Muscle layer of duodenum (tissue), 2 donors: ENCODE results near the gene KANK2.
"Not testable (repeated sequence)": the region's sequence is repeated elsewhere in the genome, so short reads cannot be mapped to it uniquely, and the experiment has no call there.

Experiments
- H3K27ac ChIP-seq: one replicate; pipeline ENCODE4 v1.7.0; 2013; ENCODE audit warnings: mild to moderate bottlenecking, low read length
- H3K27me3 ChIP-seq: one replicate; pipeline ENCODE4 v1.7.0; 2013; ENCODE audit warnings: low read depth, mild to moderate bottlenecking, control low read depth, low read length
- H3K36me3 ChIP-seq, 2 donors: one replicate each; pipeline ENCODE4 v1.7.0; 2013; ENCODE audit warnings: low read length in 2 of 2, control low read depth in 1 of 2, mild to moderate bottlenecking in 1 of 2; ENCODE audit not compliant: insufficient read depth in 2 of 2, control insufficient read depth in 1 of 2
- H3K4me1 ChIP-seq, 2 donors: one replicate each; pipeline ENCODE4 v1.7.0; 2013; ENCODE audit warnings: low read length in 2 of 2, mild to moderate bottlenecking in 2 of 2, control low read depth in 1 of 2, moderate library complexity in 1 of 2; ENCODE audit not compliant: insufficient read depth in 2 of 2, control insufficient read depth in 1 of 2
- H3K4me3 ChIP-seq, 2 donors: one replicate each; pipeline ENCODE4 v1.7.0; 2013; ENCODE audit warnings: low read length in 2 of 2, low read depth in 1 of 2, mild to moderate bottlenecking in 1 of 2
- H3K9me3 ChIP-seq, 2 donors: one replicate each; pipeline ENCODE4 v1.7.0; 2013; ENCODE audit warnings: low read length in 2 of 2, control low read depth in 1 of 2, mild to moderate bottlenecking in 1 of 2; ENCODE audit not compliant: control insufficient read depth in 1 of 2
- donor health status: healthy.

Gene KANK2

DNA sequence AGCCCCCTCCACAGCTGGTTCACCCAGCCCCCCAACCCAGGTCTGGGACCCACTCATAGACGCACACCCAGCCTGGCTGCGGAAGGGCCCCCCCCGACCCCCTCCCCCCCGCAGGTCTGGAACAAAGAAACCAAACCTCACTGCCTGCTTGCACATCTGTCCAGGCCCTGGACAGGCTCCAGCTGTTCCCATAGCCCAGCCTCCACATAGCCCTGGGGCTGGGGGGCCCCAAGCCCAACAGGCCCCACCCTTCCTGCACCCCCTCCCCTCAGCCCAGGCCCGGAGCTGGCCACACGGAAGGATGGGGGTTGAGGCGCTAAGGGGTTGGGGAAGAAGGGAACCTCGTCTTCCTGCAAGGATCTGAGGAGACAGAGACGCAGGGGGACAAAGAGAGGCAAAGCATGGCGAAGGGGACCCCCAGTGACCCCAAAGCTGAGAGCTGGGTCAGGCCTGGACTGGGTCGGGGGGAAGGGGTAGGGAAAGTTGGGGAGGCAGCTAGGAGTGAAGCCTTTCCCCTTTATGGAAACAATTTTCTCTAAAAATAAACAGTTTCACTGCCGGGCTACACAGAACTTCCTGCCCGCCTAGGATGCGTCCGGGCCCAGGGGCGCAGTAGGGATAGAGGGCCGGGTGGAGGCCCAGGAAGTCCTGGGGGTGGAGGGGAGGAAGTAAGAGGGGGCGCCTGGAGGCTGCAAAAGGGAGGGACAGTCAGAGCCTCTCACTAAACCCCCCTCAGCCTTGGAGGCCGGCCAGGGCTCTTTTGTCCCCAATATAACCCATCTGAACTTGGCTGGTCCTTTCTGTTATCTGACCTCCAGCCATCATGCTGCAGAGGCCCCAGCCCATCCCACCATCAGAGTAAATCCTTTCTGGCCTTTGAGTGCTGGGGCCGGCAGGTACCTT is 2.4 kb downstream of the KANK2 start:
- H3K4me3 ChIP-seq: peak overlapping the region; percentile 49 to 79
- H3K9me3 ChIP-seq: no peaks in the 10 kb centered on the region
- no peaks in the 10 kb centered on the region for H3K27me3 ChIP-seq
- H3K27ac ChIP-seq: peak overlapping the region; percentile 67
- peaks cover 0 to 20% of the 10 kb centered on the region in 2 donors for H3K36me3 ChIP-seq
- H3K4me1 ChIP-seq: peaks cover 7 to 71% of the 10 kb centered on the region in 2 donors

DNA sequence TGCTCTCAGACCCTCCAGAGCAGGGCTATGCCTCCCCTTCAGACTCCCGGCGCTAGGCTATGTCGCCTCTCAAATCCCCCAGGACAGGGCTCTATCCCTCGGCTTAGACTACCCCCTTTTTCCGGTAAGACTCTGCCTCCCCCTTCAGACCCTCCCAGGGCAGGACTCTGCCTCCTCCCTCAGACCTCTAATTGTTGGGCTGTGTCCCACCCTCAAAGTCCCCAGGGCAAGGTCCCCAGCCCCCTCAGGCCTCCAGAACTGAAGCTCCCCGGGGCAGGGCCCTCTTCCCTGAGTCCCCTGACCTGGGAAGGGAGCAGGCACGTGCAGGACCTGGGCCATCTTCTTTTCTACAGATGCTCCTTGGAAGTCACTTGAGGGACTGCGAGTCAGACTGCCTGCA is 3.2 kb downstream of the KANK2 start:
- peaks cover 7 to 77% of the 10 kb centered on the region in 2 donors for H3K4me1 ChIP-seq
- H3K36me3 ChIP-seq: peaks cover 0 to 20% of the 10 kb centered on the region in 2 donors
- peak overlapping the region; percentile 67 for H3K27ac ChIP-seq
- no peaks in the 10 kb centered on the region for H3K9me3 ChIP-seq
- H3K27me3 ChIP-seq: no peaks in the 10 kb centered on the region
- peak overlapping the region in 1 of 2 donors; percentile 79 for H3K4me3 ChIP-seq

DNA sequence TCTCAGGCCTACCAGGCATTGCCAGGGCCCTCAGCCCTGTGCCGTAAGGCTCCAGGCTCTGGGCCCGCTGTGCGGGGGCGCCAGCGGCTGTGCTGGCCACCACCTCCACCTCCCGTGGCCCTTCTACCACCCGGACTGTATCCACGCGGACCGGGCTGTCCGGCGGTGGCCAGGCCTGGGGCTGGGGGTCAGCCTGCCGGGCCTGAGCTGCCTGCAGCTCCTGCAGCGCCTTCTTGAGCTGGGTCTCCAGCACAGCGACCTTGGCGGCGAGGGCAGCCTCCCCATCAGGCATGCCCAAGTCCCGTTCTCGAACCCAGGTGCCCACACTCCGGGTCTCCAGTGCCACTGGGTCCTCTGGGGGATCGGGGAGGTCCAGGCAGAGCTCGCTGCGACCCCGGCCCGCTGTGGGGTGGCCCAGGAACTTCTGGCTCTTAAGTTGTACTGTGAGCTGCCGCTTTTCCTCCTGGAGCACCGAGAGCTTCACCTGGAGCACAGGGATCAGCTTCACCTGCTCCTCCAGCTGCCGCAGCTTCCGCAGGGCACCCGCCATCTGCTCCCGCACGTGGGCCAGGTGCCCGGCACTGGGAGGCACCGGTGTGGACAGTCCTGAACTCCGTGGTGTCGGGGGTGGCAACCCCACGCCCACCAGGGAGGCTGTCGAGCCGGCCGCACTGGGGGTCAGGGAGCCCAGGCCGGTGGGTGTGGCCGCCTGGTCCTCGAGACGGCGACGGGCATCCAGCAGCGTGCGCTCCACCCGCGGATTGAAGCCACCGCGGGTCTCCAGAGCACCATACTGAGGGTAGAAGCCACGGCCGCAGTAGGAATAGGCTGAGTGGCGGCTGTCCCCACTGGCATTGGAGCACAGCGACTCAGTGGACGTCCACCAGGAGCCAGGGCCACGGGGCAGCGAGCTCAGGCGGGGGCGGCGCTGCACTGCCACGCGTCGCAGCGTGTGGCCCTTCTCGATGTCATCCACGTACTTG is 4.1 kb downstream of the KANK2 start:
- peaks cover 7 to 83% of the 10 kb centered on the region in 2 donors for H3K4me1 ChIP-seq
- peak overlapping the region in 1 of 2 donors; percentile 30 for H3K4me3 ChIP-seq
- H3K27ac ChIP-seq: no peak overlapping the region
- no peaks in the 10 kb centered on the region for H3K9me3 ChIP-seq
- H3K27me3 ChIP-seq: no peaks in the 10 kb centered on the region
- H3K36me3 ChIP-seq: peaks cover 0 to 20% of the 10 kb centered on the region in 2 donors

DNA sequence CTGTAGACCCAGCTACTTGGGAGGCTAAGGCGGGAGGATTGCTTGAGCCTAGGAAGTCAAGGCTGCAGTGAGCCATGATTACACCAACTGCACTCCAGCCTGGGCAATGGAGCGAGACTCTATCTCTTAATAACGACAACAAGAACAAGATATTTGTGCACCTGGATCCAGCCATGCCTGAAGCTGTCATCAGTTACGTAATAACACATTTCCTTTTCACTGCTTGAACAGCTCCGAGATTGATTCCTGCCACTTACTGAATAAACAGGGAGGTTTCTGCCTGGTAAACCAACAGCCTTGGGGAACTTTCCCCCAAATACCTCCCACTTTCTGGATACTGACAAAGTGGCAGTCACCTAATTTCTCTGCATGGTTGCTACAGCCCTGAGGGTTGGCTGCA is 5.4 kb downstream of the KANK2 start:
- Histone ChIP-seq H3K27me3 (no peaks in the 10 kb centered on the region), H3K9me3 (no peaks in the 10 kb centered on the region), H3K4me3 (peak overlapping the region in 1 of 2 donors; percentile 5), H3K4me1 (peaks cover 7 to 89% of the 10 kb centered on the region in 2 donors), H3K27ac (peak overlapping the region; percentile 40), H3K36me3 (peaks cover 0 to 28% of the 10 kb centered on the region in 2 donors)

DNA sequence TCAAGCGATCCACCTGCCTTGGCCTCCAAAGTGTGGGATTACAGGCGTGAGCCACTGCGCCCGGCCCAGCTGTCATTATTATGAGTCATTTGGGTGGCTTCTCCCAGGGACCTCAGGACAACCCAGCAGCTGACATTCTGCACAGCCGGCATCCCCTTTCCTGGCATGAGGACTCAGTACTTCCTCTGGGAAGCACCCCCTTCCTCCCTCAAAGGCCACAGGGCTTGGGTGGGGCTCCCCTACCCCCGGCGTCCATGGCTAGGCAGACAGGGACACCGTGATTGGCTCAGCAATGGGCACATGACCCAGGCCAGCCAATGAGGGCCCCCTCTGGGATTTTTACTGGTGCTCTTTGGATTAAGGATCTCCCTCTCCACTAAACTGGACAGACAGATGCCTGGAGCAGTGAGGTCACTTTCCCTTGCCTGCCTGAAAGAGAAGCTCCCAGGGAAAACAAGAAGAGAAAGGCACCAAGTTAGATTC is 6.0 kb downstream of the KANK2 start:
- Histone ChIP-seq H3K4me3 (peak overlapping the region in 1 of 2 donors; percentile 5), H3K9me3 (no peaks in the 10 kb centered on the region), H3K4me1 (peaks cover 7 to 87% of the 10 kb centered on the region in 2 donors), H3K36me3 (peaks cover 0 to 28% of the 10 kb centered on the region in 2 donors), H3K27me3 (no peaks in the 10 kb centered on the region), H3K27ac (peak overlapping the region; percentile 40)

DNA sequence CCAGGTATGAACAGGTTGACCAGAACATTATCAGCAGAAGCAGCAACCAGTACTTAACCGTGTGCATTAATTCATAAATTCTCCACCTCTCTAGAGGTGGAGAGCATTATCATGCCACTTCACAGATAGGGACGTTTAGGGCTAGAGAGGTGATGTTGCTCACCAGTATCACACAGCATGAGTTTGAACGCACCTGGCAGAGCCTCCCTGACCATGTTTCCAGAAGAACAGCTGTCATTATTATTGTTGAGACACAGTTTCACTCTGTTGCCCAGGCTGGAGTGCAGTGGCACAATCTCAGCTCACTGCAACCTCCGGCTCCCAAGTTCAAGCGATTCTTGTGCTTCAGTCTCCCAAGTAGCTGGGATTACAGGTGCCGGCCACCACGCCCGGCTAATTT is 6.8 kb downstream of the KANK2 start:
- peaks cover 7 to 86% of the 10 kb centered on the region in 2 donors for H3K4me1 ChIP-seq

DNA sequence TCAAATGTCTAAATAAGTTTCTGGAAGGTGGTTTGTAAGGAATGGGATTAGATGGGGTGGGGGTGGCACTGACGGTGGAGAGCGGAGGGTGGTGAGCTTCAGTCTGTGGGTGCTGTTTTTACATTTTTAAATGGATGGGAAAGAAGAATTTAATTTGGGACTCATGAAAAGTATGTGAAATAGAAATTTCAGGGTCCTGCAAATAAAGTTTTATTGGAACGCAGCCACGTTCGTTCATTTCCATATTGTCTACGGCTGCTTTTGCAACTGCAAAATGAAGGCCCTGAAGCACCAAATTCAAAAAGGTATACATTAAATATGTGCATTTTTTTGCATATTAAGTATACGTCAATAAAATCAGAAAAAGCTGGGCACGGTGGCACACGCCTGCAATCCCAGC is 9.9 kb downstream of the KANK2 start:
- Histone ChIP-seq H3K36me3 (peaks cover 0 to 29% of the 10 kb centered on the region in 2 donors), H3K4me3 (no peak overlapping the region), H3K9me3 (no peaks in the 10 kb centered on the region), H3K4me1 (peaks cover 5 to 63% of the 10 kb centered on the region in 2 donors), H3K27me3 (no peaks in the 10 kb centered on the region), H3K27ac (no peak overlapping the region)

More for the DNA sequence above, 6.8 kb downstream of the KANK2 start:
- Histone ChIP-seq H3K27me3 (no peaks in the 10 kb centered on the region), H3K4me3 (peak overlapping the region in 1 of 2 donors; percentile 31), H3K27ac (no peak overlapping the region), H3K36me3 (peaks cover 0 to 33% of the 10 kb centered on the region in 2 donors), H3K9me3 (no peaks in the 10 kb centered on the region)

DNA sequence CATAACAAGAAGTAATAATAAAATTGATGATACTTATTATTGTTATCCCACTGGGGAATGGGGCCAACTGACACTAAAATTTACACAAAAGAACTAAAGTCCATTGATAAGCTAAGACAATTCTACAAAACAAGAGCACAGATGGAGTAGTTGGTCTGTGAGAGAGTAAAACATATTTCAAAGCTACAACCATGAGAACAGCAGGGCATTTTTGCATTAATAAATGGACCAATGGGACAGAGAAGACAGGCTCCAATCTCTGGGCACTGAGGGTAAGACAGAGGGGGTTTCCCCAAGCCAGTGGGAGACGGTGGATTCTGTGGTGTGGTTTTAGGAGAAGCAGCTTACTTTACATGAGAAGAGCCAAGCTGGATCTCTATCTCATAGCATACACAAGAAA is 14.4 kb downstream of the KANK2 start:
- H3K4me1 ChIP-seq: peaks cover 7 to 36% of the 10 kb centered on the region in 2 donors

DNA sequence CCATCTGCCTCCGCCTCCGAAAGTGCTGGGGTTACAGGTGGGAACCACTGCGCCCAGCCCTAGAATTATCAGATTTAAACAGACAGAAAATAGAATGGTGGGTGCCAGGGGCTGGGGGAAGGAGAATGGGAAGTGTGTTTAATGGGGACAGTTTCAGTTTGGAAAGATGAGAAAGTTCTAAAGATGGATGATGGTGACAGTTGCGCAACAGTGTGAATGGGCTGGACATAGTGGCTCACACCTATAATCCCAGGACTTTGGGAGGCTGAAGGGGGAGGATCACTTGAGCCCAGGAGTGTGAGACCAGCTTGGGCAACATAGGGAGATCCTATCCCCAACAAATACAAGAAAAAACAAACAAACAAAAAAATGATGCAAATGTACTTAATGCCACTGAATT is 15.9 kb downstream of the KANK2 start:
- H3K27ac ChIP-seq: no peak overlapping the region
- H3K36me3 ChIP-seq: peaks cover 16 to 37% of the 10 kb centered on the region in 2 donors
- H3K9me3 ChIP-seq: no peaks in the 10 kb centered on the region
- no peaks in the 10 kb centered on the region for H3K27me3 ChIP-seq
- H3K4me3 ChIP-seq: no peak overlapping the region
- H3K4me1 ChIP-seq: peaks cover 7 to 26% of the 10 kb centered on the region in 2 donors

More for the DNA sequence above, 14.4 kb downstream of the KANK2 start:
- Histone ChIP-seq H3K27me3 (no peaks in the 10 kb centered on the region), H3K4me3 (no peak overlapping the region), H3K9me3 (no peaks in the 10 kb centered on the region), H3K36me3 (peaks cover 6 to 29% of the 10 kb centered on the region in 2 donors), H3K27ac (no peak overlapping the region)

DNA sequence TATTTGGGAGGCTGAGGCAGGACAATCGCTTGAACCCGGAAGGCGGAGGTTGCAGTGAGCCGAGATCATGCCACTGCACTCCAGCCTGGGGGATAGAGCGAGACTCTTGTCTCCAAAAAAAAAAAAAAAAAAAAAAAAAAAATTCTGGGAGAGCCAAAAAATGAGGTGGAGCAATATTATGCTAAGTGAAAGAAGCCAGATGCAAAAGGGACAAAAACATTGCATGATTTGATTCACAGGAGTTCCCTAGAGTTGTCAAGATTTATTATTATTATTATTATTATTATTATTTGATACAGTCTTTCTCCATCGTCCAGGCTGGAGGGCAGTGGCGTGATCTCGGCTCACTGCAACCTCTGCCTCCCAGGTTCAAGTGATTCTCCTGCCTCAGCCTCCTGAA is 16.4 kb downstream of the KANK2 start:
- H3K4me1 ChIP-seq: peaks cover 7 to 26% of the 10 kb centered on the region in 2 donors
- H3K4me3 ChIP-seq: peak overlapping the region in 1 of 2 donors; percentile 17
- H3K36me3 ChIP-seq: peaks cover 21 to 42% of the 10 kb centered on the region in 2 donors
- not testable (repeated sequence) for H3K27me3 ChIP-seq, H3K27ac ChIP-seq, H3K9me3 ChIP-seq
